ENCODE results near the gene SPDYE6. TPM values are rescaled to one million over a fixed set of nuclear protein-coding genes. Genes with fewer than 3 reads are reported as not detected.
A peak's percentile ranks its signal among the peaks of the same experiment; 100 is the strongest.
"Not testable (repeated sequence)": the region's sequence is repeated elsewhere in the genome, so short reads cannot be mapped to it uniquely, and the experiment has no call there.

Gene SPDYE6, protein sequence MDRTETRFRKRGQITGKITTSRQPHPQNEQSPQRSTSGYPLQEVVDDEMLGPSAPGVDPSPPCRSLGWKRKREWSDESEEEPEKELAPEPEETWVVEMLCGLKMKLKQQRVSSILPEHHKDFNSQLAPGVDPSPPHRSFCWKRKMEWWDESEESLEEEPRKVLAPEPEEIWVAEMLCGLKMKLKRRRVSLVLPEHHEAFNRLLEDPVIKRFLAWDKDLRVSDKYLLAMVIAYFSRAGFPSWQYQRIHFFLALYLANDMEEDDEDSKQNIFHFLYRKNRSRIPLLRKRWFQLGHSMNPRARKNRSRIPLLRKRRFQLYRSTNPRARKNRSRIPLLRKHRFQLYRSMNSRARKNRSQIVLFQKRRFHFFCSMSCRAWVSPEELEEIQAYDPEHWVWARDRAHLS
- under 1 TPM in 1 of 2 experiments, not detected in 1; 0.13 TPM for total RNA-seq

GRCh38 chr7:102356344-102356743, at the start of gene SPDYE6:
SPDYE6 (minus strand) TSS chr7:102356444; CDS start chr7:102356023, 421 bp downstream.
- H3K36me3 Mint-ChIP-seq (ENCODE audit: low read depth); H3K4me3 Mint-ChIP-seq; CTCF ChIA-PET; H3K27ac Mint-ChIP-seq; POLR2A ChIA-PET; H3K27me3 Mint-ChIP-seq; H3K4me1 Mint-ChIP-seq; H3K9me3 Mint-ChIP-seq; DNase-seq: not testable (repeated sequence)

DNA sequence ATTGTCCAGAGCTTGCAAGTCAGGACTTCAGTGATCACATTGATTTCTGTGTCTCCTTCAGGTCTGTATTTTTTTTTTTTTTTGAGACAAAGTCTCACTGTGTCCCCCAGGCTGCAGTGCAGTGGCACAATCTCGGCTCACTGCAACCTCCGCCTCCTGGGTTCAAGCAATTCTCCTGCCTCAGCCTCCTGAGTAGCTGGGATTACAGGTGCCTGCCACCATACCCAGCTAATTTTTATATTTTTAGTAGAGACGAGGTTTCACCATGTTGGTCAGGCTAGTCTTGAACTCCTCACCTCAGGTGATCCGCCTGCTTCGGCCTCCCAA, 48.6 kb upstream of the SPDYE6 start:
- not testable (repeated sequence) for H3K9me3 Mint-ChIP-seq, H3K27ac Mint-ChIP-seq, H3K4me3 Mint-ChIP-seq, DNase-seq, H3K27me3 Mint-ChIP-seq
- ChIA-PET CTCF (interaction anchor here (0.7 to 3.7 kb wide), 10 partner anchors 9 to 60 kb away, joined by 3 to 57 read pairs (median 7); partner anchors contain the start of genes ALKBH4, LRWD1 and PRKRIP1), POLR2A (interaction anchor here (0.7 to 1.8 kb wide), 5 partner anchors 9 to 51 kb away, joined by 3 to 5 read pairs (median 4); partner anchors contain the start of gene PRKRIP1)
- peaks cover 25% of the 10 kb centered on the region for H3K4me1 Mint-ChIP-seq
- H3K36me3 Mint-ChIP-seq (ENCODE audit: low read depth): peaks cover 75% of the 10 kb centered on the region

GRCh38 chr7:102404005-102404861, 48.0 kb upstream of the SPDYE6 start:
- DNase-seq: peak; percentile 57
- Mint-ChIP-seq H3K9me3 (no peaks in the 10 kb centered on the region), H3K4me1 (peaks cover 23% of the 10 kb centered on the region), H3K27ac (peak overlapping the region; percentile 6), H3K27me3 (no peaks in the 10 kb centered on the region), H3K4me3 (no peak overlapping the region), H3K36me3 (ENCODE audit: low read depth) (peaks cover 73% of the 10 kb centered on the region)
- POLR2A ChIA-PET: interaction anchor here (0.7 to 1.8 kb wide), 6 partner anchors 8 to 52 kb away, joined by 3 to 5 read pairs (median 4); partner anchors contain the start of gene PRKRIP1
- CTCF ChIA-PET: interaction anchor here (0.5 to 3.7 kb wide), 16 partner anchors 8 to 65 kb away, joined by 3 to 57 read pairs (median 4); partner anchors contain the start of genes ALKBH4, LRWD1, ORAI2 and PRKRIP1

DNA sequence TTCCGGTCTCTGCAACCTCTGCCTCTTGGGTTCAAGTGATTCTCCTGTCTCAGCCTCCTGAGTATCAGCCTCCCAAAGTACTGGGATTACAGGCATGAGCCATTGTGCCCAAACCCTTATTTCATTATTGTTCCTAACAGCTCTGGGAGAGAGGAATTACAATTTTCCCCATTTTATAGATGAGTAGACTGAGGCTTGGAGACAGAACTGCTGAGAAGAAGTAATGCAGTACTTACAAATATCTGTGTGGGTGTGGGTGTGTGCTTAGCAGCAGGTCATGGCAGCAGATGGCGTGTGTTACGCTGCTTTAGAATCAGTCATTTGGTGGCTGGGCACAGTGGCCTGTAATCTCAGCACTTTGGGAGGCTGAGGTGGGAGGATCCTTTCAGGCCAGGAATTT, 47.3 kb upstream of the SPDYE6 start:
- Mint-ChIP-seq H3K4me3 (no peak overlapping the region), H3K9me3 (no peaks in the 10 kb centered on the region), H3K27ac (no peak overlapping the region), H3K36me3 (ENCODE audit: low read depth) (peaks cover 71% of the 10 kb centered on the region), H3K27me3 (no peaks in the 10 kb centered on the region), H3K4me1 (peaks cover 19% of the 10 kb centered on the region)
- POLR2A ChIA-PET: interaction anchor here (1.8 kb wide), 1 partner anchor 31 kb away, joined by 4 read pairs; no protein-coding TSS in a partner anchor
- CTCF ChIA-PET: interaction anchor here (0.5 to 3.6 kb wide), 3 partner anchors 12 to 63 kb away, joined by 3 to 57 read pairs (median 4); no protein-coding TSS in a partner anchor
- no peak for DNase-seq

DNA sequence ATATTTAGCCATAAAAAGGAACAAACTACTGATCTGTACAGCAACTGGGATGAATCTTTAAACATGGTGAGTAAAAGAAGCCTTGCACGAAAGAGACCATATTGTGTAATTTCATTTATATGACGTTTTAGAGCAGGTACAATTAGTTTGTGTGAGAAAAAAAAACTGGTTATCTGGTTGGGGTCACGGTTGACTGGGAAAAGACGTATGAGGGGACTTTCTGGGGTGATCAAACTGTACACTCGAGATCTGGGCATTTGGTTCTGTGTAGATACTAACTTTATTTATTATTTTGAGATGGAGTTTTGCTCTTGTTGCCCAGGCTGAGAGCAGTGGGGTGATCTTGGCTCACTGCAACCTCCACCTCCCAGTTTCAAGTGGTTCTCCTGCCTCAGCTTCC, 44.1 kb upstream of the SPDYE6 start:
- no peak overlapping the region for H3K27ac Mint-ChIP-seq
- POLR2A ChIA-PET: interaction anchor here (0.8 to 1.3 kb wide), 2 partner anchors 14 to 41 kb away, joined by 3 to 4 read pairs; no protein-coding TSS in a partner anchor

DNA sequence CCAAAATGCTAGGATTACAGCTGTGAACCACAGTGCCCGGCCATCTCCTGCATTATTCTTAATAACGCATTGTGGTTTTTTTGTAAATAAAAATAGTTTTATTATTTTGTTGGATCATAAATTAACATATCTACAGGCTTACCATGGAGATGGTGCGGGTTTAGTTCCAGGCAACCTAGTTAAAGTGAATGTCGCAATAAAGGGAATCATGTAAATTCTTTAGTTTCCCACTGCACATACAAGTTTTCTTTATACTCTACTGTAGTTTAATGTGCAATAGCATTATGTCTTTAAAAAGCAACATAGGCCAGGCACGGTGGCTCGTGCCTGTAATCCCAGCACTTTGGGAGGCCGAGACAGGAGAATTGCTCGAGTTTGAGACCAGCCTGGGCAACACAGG, 42.3 kb upstream of the SPDYE6 start:
- H3K9me3 Mint-ChIP-seq: no peaks in the 10 kb centered on the region
- POLR2A ChIA-PET: interaction anchor here (1.0 kb wide), 1 partner anchor 35 kb away, joined by 4 read pairs; no protein-coding TSS in a partner anchor

More for the DNA sequence above, 44.1 kb upstream of the SPDYE6 start:
- Mint-ChIP-seq H3K4me1 (peaks cover 31% of the 10 kb centered on the region), H3K9me3 (no peaks in the 10 kb centered on the region), H3K36me3 (ENCODE audit: low read depth) (peaks cover 49% of the 10 kb centered on the region), H3K4me3 (no peak overlapping the region), H3K27me3 (no peaks in the 10 kb centered on the region)
- no peak for DNase-seq
- CTCF ChIA-PET: interaction anchor here (0.6 kb wide), 2 partner anchors 11 to 42 kb away, joined by 3 read pairs; no protein-coding TSS in a partner anchor

GRCh38 chr7:102396710-102397019, 40.4 kb upstream of the SPDYE6 start:
- Mint-ChIP-seq H3K4me1 (peaks cover 22% of the 10 kb centered on the region), H3K36me3 (ENCODE audit: low read depth) (peaks cover 31% of the 10 kb centered on the region), H3K4me3 (peak overlapping the region; percentile 91), H3K9me3 (no peaks in the 10 kb centered on the region), H3K27me3 (no peaks in the 10 kb centered on the region), H3K27ac (peak overlapping the region; percentile 77)
- ChIA-PET CTCF (interaction anchor here (0.7 to 1.8 kb wide), 7 partner anchors 8 to 117 kb away, joined by 3 to 8 read pairs (median 5); no protein-coding TSS in a partner anchor), POLR2A (interaction anchor here (1.0 to 3.1 kb wide), 9 partner anchors 8 to 115 kb away, joined by 3 to 19 read pairs (median 5); no protein-coding TSS in a partner anchor)
- DNase-seq: no peak

More for the DNA sequence above, 42.3 kb upstream of the SPDYE6 start:
- DNase-seq: no peak
- Mint-ChIP-seq H3K36me3 (ENCODE audit: low read depth) (peaks cover 35% of the 10 kb centered on the region), H3K4me1 (peaks cover 23% of the 10 kb centered on the region), H3K4me3 (no peak overlapping the region), H3K27me3 (no peaks in the 10 kb centered on the region), H3K27ac (no peak overlapping the region)
- CTCF ChIA-PET: interaction anchor here (0.6 to 1.2 kb wide), 4 partner anchors 9 to 121 kb away, joined by 3 to 5 read pairs (median 4); no protein-coding TSS in a partner anchor

- no peaks in the 10 kb centered on the region for H3K9me3 Mint-ChIP-seq
- ChIA-PET CTCF (interaction anchor here (1.1 to 1.8 kb wide), 6 partner anchors 9 to 1507 kb away, joined by 3 to 8 read pairs (median 5); partner anchors contain the start of gene UFSP1), POLR2A (interaction anchor here (0.8 to 3.1 kb wide), 12 partner anchors 9 to 653 kb away, joined by 3 to 19 read pairs (median 4); no protein-coding TSS in a partner anchor)
- DNase-seq: peak; percentile 90
- no peaks in the 10 kb centered on the region for H3K27me3 Mint-ChIP-seq
- peak within 1 kb of the TSS; percentile 77 for H3K27ac Mint-ChIP-seq
- peak within 1 kb of the TSS; percentile 91 for H3K4me3 Mint-ChIP-seq
- H3K4me1 Mint-ChIP-seq: peaks cover 22% of the 10 kb centered on the region
- H3K36me3 Mint-ChIP-seq (ENCODE audit: low read depth): peaks cover 30% of the 10 kb centered on the region
Measured at GRCh38 chr7:102395873-102396709, 39.8 kb upstream of the SPDYE6 start, which contains the start of gene PRKRIP1. PRKRIP1 (plus strand) TSS chr7:102396363; CDS start chr7:102396412, 49 bp downstream.

DNA sequence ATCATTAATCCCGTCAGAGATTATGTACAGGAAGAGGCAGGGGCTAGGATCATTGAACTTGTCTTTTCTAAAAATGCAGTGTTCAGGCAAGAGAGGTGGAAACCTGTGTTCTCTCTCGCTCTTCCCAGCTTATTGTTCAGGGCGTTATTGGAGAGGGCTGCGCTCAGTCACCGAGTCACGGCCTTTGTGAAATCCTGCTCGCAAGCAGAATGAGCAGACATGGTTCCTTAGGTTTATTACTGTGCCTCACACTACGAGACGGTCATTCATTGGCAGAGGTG, 39.3 kb upstream of the SPDYE6 start:
- Mint-ChIP-seq H3K36me3 (ENCODE audit: low read depth) (peaks cover 27% of the 10 kb centered on the region), H3K27me3 (no peaks in the 10 kb centered on the region), H3K4me3 (peak overlapping the region; percentile 91), H3K27ac (peak overlapping the region; percentile 77), H3K4me1 (peaks cover 22% of the 10 kb centered on the region), H3K9me3 (no peaks in the 10 kb centered on the region)
- CTCF ChIA-PET: interaction anchor here (1.1 to 1.8 kb wide), 5 partner anchors 9 to 1506 kb away, joined by 3 to 8 read pairs (median 5); partner anchors contain the start of gene UFSP1
- DNase-seq: no peak
- POLR2A ChIA-PET: interaction anchor here (0.8 to 3.1 kb wide), 11 partner anchors 9 to 652 kb away, joined by 3 to 19 read pairs (median 5); no protein-coding TSS in a partner anchor

DNA sequence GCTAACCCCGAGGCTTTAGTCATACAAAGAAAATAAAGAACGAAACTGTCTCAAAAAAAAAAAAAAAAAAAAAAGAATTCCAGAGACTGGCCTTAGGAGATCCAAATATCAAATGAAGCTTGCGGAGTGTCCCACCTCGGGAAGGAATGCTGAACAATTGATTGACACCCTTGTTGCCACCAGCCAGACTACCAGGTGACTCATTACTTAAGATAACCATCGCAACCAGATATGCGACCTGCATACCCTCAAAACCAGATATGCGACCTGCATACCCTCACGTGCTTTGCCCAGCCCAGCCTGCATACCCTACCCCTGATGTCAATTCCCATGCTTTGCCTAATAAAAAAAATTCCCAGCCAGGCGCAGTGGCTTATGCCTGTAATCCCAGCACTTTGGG, 37.2 kb upstream of the SPDYE6 start:
- peaks cover 22% of the 10 kb centered on the region for H3K4me1 Mint-ChIP-seq
- no peak overlapping the region for H3K4me3 Mint-ChIP-seq
- H3K36me3 Mint-ChIP-seq (ENCODE audit: low read depth): peaks cover 17% of the 10 kb centered on the region
- ChIA-PET POLR2A (no interaction called here), CTCF (interaction anchor here (0.6 to 3.7 kb wide), 4 partner anchors 11 to 1902 kb away, joined by 3 to 30 read pairs (median 4); no protein-coding TSS in a partner anchor)
- H3K27me3 Mint-ChIP-seq: no peaks in the 10 kb centered on the region
- no peak for DNase-seq
- H3K27ac Mint-ChIP-seq: no peak overlapping the region
- H3K9me3 Mint-ChIP-seq: no peaks in the 10 kb centered on the region

- no peak overlapping the region for H3K27ac Mint-ChIP-seq
- POLR2A ChIA-PET: no interaction called here
Measured at GRCh38 chr7:102392330-102392729, 36.1 kb upstream of the SPDYE6 start.

More at GRCh38 chr7:102392330-102392729, 36.1 kb upstream of the SPDYE6 start:
- peaks cover 16% of the 10 kb centered on the region for H3K4me1 Mint-ChIP-seq
- no peaks in the 10 kb centered on the region for H3K27me3 Mint-ChIP-seq
- peaks cover 15% of the 10 kb centered on the region for H3K36me3 Mint-ChIP-seq (ENCODE audit: low read depth)
- CTCF ChIA-PET: interaction anchor here (1.1 to 3.7 kb wide), 3 partner anchors 12 to 113 kb away, joined by 3 to 30 read pairs (median 4); no protein-coding TSS in a partner anchor
- no peaks in the 10 kb centered on the region for H3K9me3 Mint-ChIP-seq
- H3K4me3 Mint-ChIP-seq: no peak overlapping the region
- DNase-seq: no peak

Measured in activated CD4-positive, alpha-beta memory T cell treated with anti-CD3 and anti-CD28 coated beads, Interleukin-2, amount 10 ng/mL, durations not matched to agents 7 days and 5 days (primary cell).